Measurements from ENCODE around the gene MOGAT3.
A peak's percentile ranks its signal among the peaks of the same experiment; 100 is the strongest.

MOGAT3 gene

DNA sequence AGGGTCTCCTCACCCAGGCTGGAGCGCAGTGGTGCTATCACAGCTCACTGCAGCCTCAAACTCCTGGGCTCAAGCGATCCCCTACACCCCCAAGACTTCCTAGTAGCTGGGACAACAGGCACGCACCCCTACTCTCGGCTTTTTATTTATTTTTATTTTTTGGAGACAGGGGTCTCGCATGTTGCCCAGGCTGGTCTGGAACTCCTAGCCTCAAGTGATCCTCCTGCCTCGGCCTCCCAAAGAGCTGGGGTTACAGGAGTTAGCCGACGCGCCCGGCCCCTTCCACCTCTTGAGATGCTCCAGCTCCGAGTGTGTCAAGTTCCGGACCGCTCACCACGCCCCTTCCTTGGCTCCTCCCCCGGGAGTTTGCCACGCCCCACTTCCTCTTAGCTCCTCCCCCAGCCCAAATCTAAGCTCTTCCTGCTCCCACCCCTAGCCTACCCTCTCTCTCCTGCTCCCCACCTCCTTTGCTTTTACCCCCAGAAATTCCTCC, 27.0 kb downstream of the MOGAT3 start:
- peak in 3 of 4 experiments; percentile 40 to 67 (median 48) for DNase-seq (ENCODE audit: low read depth in 4 of 4, low spot score in 1 of 4)

GRCh38 chr7:101172854-101173751, 27.7 kb downstream of the MOGAT3 start:
- DNase-seq (ENCODE audit: low read depth in 4 of 4, low spot score in 1 of 4), result no peak

DNA sequence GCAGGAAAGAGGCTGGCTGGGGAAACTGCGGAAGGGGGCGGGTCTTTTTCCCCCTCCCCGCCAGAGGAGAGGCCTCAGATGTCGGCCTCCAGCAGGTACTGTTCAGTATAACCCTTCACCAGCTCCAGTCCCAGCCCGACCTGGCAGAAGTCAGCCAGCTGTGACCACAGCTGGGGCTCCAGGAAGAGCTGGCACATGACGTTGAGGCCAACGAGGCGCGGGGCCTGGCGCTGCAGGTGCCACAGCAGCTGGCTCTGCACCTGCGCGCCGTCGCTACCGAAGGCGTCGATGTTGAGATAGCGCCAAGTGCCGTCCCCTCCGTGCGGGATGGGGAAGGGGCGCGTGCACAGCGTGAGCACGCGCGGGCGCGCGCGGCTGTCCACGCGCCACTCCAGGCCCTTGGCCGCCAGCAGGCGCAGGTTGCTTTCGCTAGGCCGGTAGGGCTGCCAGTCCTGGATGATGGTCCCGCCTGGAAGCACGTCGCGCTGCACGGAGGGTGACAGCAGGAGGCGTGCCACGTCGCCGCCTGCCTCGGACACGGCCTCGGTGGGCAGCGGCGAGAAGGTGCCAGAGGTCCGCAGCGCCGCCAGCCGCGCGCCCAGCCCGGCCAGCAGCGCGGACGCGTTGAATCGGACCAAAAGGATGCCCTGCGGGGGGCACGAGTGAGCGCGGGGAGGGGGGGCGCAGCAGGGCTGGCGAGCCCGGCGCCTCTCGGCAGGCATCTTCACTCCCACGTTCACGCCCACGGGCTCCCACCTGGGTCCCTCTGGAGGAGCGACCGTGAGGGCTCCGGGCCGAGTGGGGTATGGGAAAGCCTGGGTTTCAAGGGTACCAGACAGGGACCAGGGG, 28.6 kb downstream of the MOGAT3 start:
- no peak for DNase-seq (ENCODE audit: low read depth in 4 of 4, low spot score in 1 of 4)

GRCh38 chr7:101171442-101171837, 29.4 kb downstream of the MOGAT3 start:
- DNase-seq (ENCODE audit: low read depth in 4 of 4, low spot score in 1 of 4), result no peak

- no peak for DNase-seq (ENCODE audit: low read depth in 4 of 4, low spot score in 1 of 4)
Measured at GRCh38 chr7:101170617-101171441, 30.0 kb downstream of the MOGAT3 start.

GRCh38 chr7:101169838-101170551, 30.8 kb downstream of the MOGAT3 start:
- peak; percentile 49 to 80 (median 66) for DNase-seq (ENCODE audit: low read depth in 4 of 4, low spot score in 1 of 4)

DNA sequence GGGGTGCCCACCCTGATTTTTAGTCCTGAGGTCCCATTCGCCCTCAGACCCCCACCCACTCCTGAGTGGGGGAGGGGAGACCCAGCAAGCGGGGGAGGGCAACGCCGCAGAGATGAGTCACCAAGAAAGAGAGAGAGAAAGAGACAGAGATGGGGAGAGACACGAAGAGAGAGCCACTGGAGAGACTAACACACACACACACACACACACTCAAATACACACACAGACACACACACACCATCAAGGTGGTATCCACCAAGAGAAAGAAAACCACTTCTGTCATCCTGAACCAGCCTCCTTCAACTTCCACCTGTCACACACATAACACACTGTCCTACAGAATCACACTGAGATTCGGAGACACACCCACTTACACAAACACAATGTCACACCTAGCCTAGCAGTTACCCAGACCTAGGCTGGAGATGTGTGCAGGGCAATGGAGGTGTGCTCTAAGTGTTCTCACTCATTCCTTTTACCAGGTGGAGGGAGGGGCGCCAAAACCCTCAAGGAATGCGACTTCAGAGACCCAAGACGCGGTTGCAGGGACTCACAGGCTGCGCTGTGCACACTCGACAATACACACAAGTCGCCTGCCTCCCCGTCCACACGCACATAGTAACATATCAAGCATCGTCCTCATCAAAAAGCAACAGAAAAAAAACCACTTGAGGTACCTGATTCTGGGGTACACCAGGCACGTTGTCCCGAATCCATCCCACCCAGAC, 31.6 kb downstream of the MOGAT3 start:
- no peak for DNase-seq (ENCODE audit: low read depth in 4 of 4, low spot score in 1 of 4)

DNA sequence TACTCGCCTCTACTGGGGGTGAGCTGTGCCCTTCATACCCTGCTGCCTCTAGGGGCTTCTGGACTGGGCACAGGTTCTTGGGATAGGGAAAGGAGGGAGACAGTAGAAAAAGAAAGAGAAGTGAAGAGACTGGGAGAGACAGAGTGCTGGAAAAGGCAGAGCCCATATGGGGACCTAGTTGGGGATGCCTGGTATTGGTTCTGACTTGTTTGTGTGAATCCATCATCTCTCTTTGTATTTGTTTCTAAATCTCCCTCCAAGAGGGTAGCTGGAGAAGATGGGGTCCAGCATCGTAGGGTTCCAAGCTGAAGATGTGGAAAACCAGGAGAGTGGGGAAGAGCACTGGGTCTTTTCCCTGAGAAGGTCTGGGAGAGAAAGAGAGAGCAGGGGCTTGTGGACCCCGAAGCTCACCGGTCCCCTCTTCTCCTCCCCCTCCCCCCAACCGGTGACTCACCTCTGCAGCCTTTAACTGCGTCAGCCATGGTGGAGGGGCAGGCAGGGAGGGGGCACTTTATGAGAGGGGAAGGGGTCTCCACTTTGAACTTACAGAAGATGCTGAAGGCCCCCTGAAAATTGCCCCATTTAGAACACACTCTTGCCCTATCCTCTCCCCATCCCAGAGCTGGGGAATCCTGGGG, 32.3 kb downstream of the MOGAT3 start:
- no peak for DNase-seq (ENCODE audit: low read depth in 4 of 4, low spot score in 1 of 4)

- no peak for DNase-seq (ENCODE audit: low read depth in 4 of 4, low spot score in 1 of 4)
Measured at GRCh38 chr7:101167645-101168411, 33.0 kb downstream of the MOGAT3 start.

DNA sequence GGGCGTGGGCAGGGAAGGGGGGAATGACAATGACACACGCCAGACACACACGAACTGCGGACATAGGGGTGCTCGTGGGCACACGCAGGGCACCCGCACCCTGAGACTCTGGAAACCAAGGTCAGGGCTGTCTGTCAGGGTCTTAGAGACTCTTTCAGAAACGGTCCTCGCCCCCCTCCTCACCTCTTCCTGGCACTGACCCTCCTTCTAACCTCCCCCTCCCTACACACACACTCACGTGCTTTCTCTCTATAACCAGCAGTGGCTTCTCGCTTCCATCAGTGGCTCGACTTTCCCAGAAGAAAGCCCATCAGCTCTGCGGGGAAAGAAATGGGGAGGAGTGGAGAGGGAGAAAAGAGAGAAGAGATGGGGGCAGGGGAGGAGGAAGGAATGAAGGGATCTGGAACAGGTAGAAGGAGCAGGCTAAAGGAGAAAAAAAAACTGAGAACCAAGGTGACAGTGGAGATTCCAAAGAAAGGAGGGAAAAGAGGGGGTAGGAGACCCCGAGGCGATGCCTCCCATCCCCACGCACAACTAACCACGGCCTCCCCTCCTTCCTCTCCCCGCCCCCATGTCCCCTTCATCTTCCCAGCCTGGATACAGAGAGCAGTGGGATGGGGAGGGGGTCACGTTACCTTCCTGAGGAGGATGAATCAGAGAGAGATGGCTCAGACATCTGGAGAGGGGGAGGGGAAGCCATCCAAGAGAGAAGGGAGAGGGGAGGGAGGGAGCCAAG, 33.8 kb downstream of the MOGAT3 start:
- no peak for DNase-seq (ENCODE audit: low read depth in 4 of 4, low spot score in 1 of 4)

DNA sequence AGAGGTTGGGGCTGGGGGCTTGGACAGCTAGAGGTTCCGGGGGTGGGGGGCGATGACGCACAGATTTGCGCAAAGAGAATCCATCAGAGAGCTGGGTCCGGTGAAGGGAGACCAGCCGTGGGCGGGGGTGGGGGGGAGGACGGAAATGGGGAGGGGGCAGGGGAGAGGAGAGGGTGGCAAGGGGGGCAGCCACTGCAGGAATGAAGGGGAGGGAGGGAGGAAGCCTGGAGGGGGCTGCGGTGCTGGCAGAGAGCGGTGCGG, 34.3 kb downstream of the MOGAT3 start:
- no peak for DNase-seq (ENCODE audit: low read depth in 4 of 4, low spot score in 1 of 4)

DNA sequence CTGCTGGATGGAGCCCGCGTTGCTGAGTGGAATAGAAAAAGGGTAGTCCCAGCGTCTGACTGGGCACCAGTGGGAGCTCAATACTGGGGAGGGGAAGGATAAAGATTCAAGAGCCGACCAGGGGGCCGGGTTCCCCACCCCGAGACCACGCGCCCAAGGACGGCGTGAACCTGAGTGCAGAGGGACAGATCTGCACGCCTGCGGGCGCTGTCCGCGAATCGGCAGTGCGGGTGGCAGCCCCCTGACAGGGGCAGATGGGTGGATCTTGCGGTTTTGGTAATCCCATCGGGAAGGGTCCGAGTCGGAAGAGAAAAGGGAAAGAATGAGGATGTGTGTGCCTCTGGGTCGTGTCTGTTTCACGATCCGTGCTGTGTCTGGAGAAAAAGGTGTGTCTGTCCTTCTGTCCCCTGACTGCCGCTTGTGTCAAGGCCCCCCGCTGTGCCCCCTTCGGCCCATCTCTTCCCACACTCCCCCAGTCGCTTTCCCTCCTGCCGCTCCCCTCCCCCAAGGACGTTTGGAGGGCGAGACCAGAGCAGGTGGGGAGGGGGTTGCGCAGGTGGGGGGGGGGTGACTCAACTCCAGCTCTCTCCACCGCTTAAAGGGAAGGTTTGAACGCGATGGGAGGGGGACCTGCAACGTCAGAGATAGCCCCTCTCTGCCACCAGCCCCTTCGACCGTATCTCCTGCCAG, 34.7 kb downstream of the MOGAT3 start:
- DNase-seq (ENCODE audit: low read depth in 4 of 4, low spot score in 1 of 4), result no peak

- peak; percentile 74 to 91 (median 86) for DNase-seq (ENCODE audit: low read depth in 4 of 4, low spot score in 1 of 4)
Measured at GRCh38 chr7:101165075-101165957, 35.5 kb downstream of the MOGAT3 start, which contains the start of gene VGF. Gene VGF (minus strand): TSS chr7:101165569. CDS start chr7:101164843, 726 bp downstream.

GRCh38 chr7:101164071-101164840, 36.6 kb downstream of the MOGAT3 start:
- no peak for DNase-seq (ENCODE audit: low read depth in 4 of 4, low spot score in 1 of 4)

DNA sequence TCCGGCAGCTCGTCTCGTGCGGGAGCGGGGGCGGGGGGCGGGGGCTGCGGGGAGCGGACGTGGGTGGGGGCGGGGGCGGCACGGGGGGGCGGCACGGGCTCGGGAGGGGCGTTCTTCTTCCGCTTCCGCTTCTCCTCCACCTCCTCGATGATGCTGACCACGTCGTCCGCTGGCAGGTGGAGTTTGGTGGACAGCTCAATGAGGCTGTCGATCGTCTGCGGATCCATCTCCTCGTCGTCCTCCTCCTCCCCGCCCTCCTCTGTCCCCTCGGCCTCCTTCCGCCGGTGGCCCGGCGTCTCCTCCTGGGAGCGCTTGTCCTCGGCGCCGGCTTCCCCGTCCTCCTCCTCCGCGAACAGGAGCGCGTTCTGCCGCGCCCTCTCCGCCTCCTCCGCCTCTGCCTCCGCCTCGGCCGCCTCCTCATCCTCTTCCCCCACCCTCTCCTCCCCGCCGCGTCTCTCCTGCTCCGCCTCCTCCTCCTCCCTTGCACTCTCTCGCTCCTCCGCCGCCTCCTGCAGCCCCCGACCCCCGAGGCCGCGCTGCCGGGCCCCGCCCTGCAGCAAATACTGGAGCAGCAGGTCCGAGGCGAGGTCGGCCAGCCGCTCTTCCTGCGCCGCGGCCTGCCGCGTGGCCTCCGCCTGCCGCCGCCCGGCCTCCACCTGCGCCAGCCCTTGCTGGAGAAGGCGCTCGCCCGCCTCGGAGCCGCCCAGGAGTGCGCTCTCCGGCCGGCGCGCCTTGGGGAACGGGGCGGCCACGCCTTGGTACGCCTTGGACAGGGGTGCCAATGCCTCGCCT, 37.4 kb downstream of the MOGAT3 start:
- DNase-seq (ENCODE audit: low read depth in 4 of 4, low spot score in 1 of 4), result no peak

Measured in stimulated activated CD4-positive, alpha-beta T cell treated with anti-CD3 and anti-CD28 coated beads, Interleukin-1b, Interleukin-23, amount 100 ng/mL, for 24 hours (primary cell).